ENCODE results near the gene IGSF10. TPM values are rescaled to one million over a fixed set of nuclear protein-coding genes. Genes with fewer than 3 reads are reported as not detected.

IGSF10 gene
- total and polyA plus RNA-seq, 2 of the 8 experiments (the other 6 are each of a cell fraction or from before 2014, with no cell fraction given), result 0.59 to 0.95 TPM

- no peak overlapping the region for H4K91ac ChIP-seq (replicated peaks; ENCODE audit: insufficient read length, low read length)
- H4K20me1 ChIP-seq (replicated peaks in 1 of 2; ENCODE audit: control insufficient read depth in 1 of 2, insufficient read depth in 2 of 2, low read length in 2 of 2), result no peaks in the 10 kb centered on the region
- H3K9ac ChIP-seq (replicated peaks in 1 of 4; ENCODE audit: extremely low read depth in 1 of 4, low read depth in 3 of 4, low read length in 3 of 4), result no peak overlapping the region
- no peaks in the 10 kb centered on the region for H3K36me3 ChIP-seq (ENCODE audit: control insufficient read depth in 2 of 4, insufficient read depth in 4 of 4, low read length in 3 of 4)
- no peak overlapping the region for H2BK5ac ChIP-seq (ENCODE audit: low read depth, low read length)
- H3K4me3 ChIP-seq (ENCODE audit: extremely low read depth in 1 of 4, insufficient read depth in 2 of 4, low read depth in 3 of 4, low read length in 4 of 4), result no peak overlapping the region
- H3K4me2 ChIP-seq (ENCODE audit: insufficient read depth in 1 of 2, low read depth in 2 of 2, low read length in 2 of 2), result peak overlapping the region in 1 of 2 experiments; percentile 17; a peak in 1 of 4 replicates
- no peaks in the 10 kb centered on the region for H3K79me2 ChIP-seq (ENCODE audit: control insufficient read depth in 1 of 2, insufficient read depth in 2 of 2, low read length in 2 of 2)
- no peaks in the 10 kb centered on the region for H3K27me3 ChIP-seq (replicated peaks in 1 of 4; ENCODE audit: control insufficient read depth in 3 of 4, extremely low read depth in 1 of 4, insufficient read depth in 3 of 4, low read length in 3 of 4)
- WGBS, 2 experiments (ENCODE audit: extremely low coverage in 1 of 2, insufficient coverage in 1 of 2, insufficient read length in 1 of 2, insufficient replicate concordance in 2 of 2, low coverage in 1 of 2, low lambda C conversion rate in 2 of 2, missing lambda C conversion rate in 1 of 2), result 88% methylated on average over 2 of the region's 2 CpGs; no CpG with 5 or more reads in 1 of the 2 experiments
- no peak overlapping the region; the same call in 1 of the 2 replicates for H2BK12ac ChIP-seq (ENCODE audit: low read depth, low read length)
- no peak overlapping the region for H2BK15ac ChIP-seq (ENCODE audit: low read length)
- H3K23me2 ChIP-seq (ENCODE audit: low read depth, low read length), result no peaks in the 10 kb centered on the region; the same call in 1 of the 2 replicates
- POLR2A ChIA-PET (ENCODE audit: partially characterized antibody), result no interaction called here
- no peak overlapping the region for H3K4ac ChIP-seq (replicated peaks; ENCODE audit: insufficient read length, low read depth, low read length)
- no peak overlapping the region for H2BK120ac ChIP-seq (replicated peaks; ENCODE audit: low read depth, low read length)
- H3K14ac ChIP-seq (ENCODE audit: insufficient read length), result no peak overlapping the region
- no peak for DNase-seq (ENCODE audit: low read depth in 1 of 2, low spot score in 2 of 2)
- H3K9me3 ChIP-seq (ENCODE audit: insufficient read depth in 2 of 2, low read depth in 1 of 2, low read length in 1 of 2), result no peaks in the 10 kb centered on the region
- no peak for FAIRE-seq
- H3K27ac ChIP-seq (ENCODE audit: low read depth, low read length), result no peak overlapping the region
- H3K79me1 ChIP-seq (ENCODE audit: low read depth, low read length), result no peaks in the 10 kb centered on the region
- no peak overlapping the region for H3K23ac ChIP-seq (ENCODE audit: insufficient read length)
- CTCF ChIA-PET (ENCODE audit: partially characterized antibody), result interaction anchor here (0.6 to 2.1 kb wide), 2 partner anchors 10 to 222 kb away, joined by 4 to 8 read pairs; no protein-coding TSS in a partner anchor
- H3K56ac ChIP-seq (replicated peaks; ENCODE audit: insufficient read length, low read depth, low read length), result no peak overlapping the region
- H4K8ac ChIP-seq (ENCODE audit: extremely low read depth, insufficient read depth, low read length), result no peak overlapping the region
- no peak overlapping the region for H2AFZ ChIP-seq (ENCODE audit: low read length)
- H3K4me1 ChIP-seq (replicated peaks in 1 of 4; ENCODE audit: control insufficient read depth in 3 of 4, insufficient read depth in 4 of 4, low read length in 3 of 4), result peaks cover 0 to 7% (median 2%) of the 10 kb centered on the region in 4 experiments; a peak in 4 of 7 replicates
- no peak overlapping the region for H4K5ac ChIP-seq (ENCODE audit: insufficient read length, low read depth, low read length)
- no peak overlapping the region for H2BK20ac ChIP-seq (ENCODE audit: low read length)
- no peak for TF ChIP-seq BCL11A (IDR thresholded peaks at IDR 0.05; ENCODE audit: low read depth in 2 of 2, low read length in 2 of 2)
- no peak for TF ChIP-seq EP300 (IDR thresholded peaks at IDR 0.05; ENCODE audit: borderline replicate concordance in 1 of 2, low read depth in 2 of 2, low read length in 2 of 2)
- TF ChIP-seq SAP30 (IDR thresholded peaks at IDR 0.05; ENCODE audit: insufficient read depth, insufficient replicate concordance, low read length), result no peak
- no peak for TF ChIP-seq CBX8 (IDR thresholded peaks at IDR 0.05; ENCODE audit: borderline replicate concordance, low read depth, low read length)
- no peak for TF ChIP-seq TBP (IDR thresholded peaks at IDR 0.05; ENCODE audit: low read depth, low read length)
- H2AK5ac ChIP-seq (ENCODE audit: low read depth, low read length), result no peak overlapping the region
- H3K18ac ChIP-seq (ENCODE audit: extremely low read depth, low read length), result no peak overlapping the region
Observed at GRCh38 chr3:151477591-151478334, 16.9 kb upstream of the IGSF10 start.
